Ammon's horn (tissue), 1 donor: ENCODE measurements around the gene UNC5C.

Experiments used
- DNase-seq: peaks from one replicate; pipeline ENCODE4 v3.0.0-alpha.2; 2016; ENCODE audit warnings: low spot score

The UNC5C gene

GRCh38 chr4:95522682-95523530, 25.9 kb downstream of the UNC5C start:
- no peak for DNase-seq

GRCh38 chr4:95517576-95518345, 31.0 kb downstream of the UNC5C start:
- DNase-seq: no peak

- no peak for DNase-seq
These were observed 32.2 kb downstream of the UNC5C start for GRCh38 chr4:95516528-95517017.

GRCh38 chr4:95515589-95515988, 33.2 kb downstream of the UNC5C start:
- no peak for DNase-seq

GRCh38 chr4:95513022-95513421, 35.8 kb downstream of the UNC5C start:
- DNase-seq: no peak

GRCh38 chr4:95511477-95511876, 37.3 kb downstream of the UNC5C start:
- DNase-seq: no peak

GRCh38 chr4:95510877-95511276, 37.9 kb downstream of the UNC5C start:
- DNase-seq: no peak

GRCh38 chr4:95510145-95510544, 38.6 kb downstream of the UNC5C start:
- peak; percentile 54 for DNase-seq

- no peak for DNase-seq
These were observed 40.4 kb downstream of the UNC5C start for GRCh38 chr4:95508421-95508820.

GRCh38 chr4:95507561-95507960, 41.2 kb downstream of the UNC5C start:
- DNase-seq: no peak

- DNase-seq: no peak
These were observed 41.6 kb downstream of the UNC5C start for GRCh38 chr4:95507147-95507546.

- no peak for DNase-seq
These were observed 42.5 kb downstream of the UNC5C start for GRCh38 chr4:95506264-95506663.

GRCh38 chr4:95505799-95506198, 43.0 kb downstream of the UNC5C start:
- DNase-seq: no peak

- DNase-seq: peak; percentile 67
These were observed 43.6 kb downstream of the UNC5C start for GRCh38 chr4:95505151-95505550.

GRCh38 chr4:95504501-95504900, 44.3 kb downstream of the UNC5C start:
- DNase-seq: no peak

- no peak for DNase-seq
These were observed 48.4 kb downstream of the UNC5C start for GRCh38 chr4:95500361-95500760.

GRCh38 chr4:95499291-95499696, 49.5 kb downstream of the UNC5C start:
- DNase-seq: no peak

GRCh38 chr4:95494186-95494585, 54.6 kb downstream of the UNC5C start:
- no peak for DNase-seq

- no peak for DNase-seq
These were observed 70.1 kb downstream of the UNC5C start for GRCh38 chr4:95478679-95479078.

- DNase-seq: no peak
These were observed 72.7 kb downstream of the UNC5C start for GRCh38 chr4:95476121-95476520.

GRCh38 chr4:95472534-95472933, 76.2 kb downstream of the UNC5C start:
- peak; percentile 39 for DNase-seq

- DNase-seq: no peak
These were observed 78.2 kb downstream of the UNC5C start for GRCh38 chr4:95470622-95471021.

- DNase-seq: no peak
These were observed 79.2 kb downstream of the UNC5C start for GRCh38 chr4:95469617-95470016.
